Stimulated activated CD8-positive, alpha-beta memory T cell treated with anti-CD3 and anti-CD28 coated beads, Interleukin-7, amount 100 ng/mL, for 1 hour (primary cell): ENCODE results near the gene SLC9A6.

Experiments
- DNase-seq, 2 donors: peaks; one replicate each; pipeline ENCODE4 v3.0.0-alpha.2; 2020; ENCODE audit warnings: low read depth in 2 of 2

The SLC9A6 gene

GRCh38 chrX:135985157-135985972 is at the start of gene SLC9A6:
Gene SLC9A6, plus strand, starts transcription at chrX:135985435. Its CDS starts 224 bp downstream, at chrX:135985659.
- DNase-seq = peak; percentile 37 to 40

DNA sequence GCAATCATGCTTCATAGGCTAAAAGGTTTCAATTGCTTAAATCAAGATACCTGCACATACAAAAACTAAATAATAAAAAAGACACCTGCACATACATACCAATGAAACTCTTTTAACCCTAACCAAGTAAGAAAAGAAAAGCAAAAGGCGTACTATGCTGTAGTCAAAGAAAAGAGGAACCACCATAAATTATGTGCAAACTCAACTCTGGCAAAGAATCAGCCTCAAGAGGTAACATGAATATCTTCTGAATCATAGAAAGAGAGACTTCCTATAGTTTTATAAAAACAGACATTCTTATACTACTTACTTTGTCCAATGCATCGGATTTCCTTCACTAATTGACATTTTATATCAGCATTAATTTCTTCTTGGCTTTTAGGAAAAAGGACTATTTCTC is 40.7 kb upstream of the SLC9A6 start:
- DNase-seq = no peak

DNA sequence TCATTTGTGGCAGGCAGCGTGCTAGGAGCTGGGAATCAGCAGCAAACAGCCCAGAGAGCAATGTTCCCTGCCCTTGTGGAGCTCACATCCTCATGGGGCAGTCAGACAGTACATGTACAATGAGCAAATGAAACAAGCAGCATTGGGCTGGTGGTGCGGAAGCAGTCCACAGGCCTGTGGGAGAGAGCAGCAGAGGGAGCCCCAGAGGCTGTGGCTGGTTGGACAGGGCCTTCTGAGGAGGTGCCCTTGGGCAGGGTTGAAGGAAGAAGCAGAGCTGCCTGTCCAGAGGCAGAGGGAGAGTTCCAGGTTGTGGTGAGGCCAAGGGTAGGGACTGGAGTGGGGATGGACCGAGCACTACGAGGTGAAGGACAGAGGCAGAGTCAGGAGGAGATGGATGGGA is 33.9 kb upstream of the SLC9A6 start:
- no peak for DNase-seq

DNA sequence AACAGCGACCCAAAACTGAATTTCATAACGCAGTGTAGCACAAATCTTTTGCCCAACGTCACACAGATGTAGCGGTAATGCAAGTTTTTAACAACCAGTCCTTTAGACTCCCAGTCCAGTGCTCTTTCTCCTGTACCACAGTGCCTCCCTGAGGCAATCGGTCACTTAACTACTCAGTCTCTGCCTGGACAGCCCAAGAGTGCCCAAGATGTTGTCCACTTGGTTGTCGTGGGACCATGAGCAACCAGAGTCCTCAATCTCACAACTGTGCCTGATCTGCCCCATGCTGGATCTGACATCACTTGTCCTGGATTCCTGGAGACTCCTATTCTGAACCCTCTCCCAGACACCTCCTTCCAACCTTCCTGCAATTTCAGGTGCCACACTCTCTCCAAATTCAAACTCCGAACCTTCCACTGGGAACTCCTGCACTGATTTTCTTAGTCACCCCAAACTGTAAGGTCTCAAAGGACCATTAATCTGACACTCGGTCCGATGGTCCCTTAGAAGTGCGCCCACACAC is 12.1 kb upstream of the SLC9A6 start:
- no peak for DNase-seq

- DNase-seq = peak; percentile 45 to 49
These were observed 11.5 kb upstream of the SLC9A6 start, which contains the start of gene MMGT1 for GRCh38 chrX:135973548-135974278. Gene MMGT1, minus strand, starts transcription at chrX:135973988. Its CDS starts 313 bp downstream, at chrX:135973675.

DNA sequence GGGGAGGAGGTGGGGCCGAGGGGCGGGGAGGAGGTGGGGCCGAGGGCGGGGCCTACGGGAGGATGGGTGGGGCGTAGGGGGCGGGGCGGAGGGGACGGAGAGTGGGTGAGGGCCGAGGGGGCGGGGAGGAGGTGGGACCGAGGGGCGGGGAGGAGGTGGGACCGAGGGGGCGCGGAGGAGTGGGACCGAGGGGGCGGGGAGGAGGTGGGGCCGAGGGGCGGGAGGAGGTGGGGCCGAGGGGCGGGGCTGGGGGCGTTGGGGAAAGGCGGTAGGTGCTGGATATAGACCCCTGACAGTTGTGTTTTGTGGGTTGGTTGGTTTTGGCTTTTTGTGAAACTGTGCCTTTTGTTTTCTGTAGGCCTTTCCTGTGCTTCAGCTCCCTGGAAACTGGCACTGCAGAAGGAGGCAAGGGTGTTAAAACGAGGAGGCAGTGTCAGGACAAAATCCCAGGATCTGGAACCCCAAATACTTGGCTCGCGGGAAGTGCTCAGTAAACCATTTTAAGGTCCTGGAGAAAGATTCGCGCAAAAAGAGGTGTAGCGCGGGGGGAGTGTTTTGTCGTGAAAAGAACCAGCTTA is 10.9 kb upstream of the SLC9A6 start:
- DNase-seq = peak; percentile 49 to 52

- no peak for DNase-seq
These were observed 9.8 kb upstream of the SLC9A6 start for GRCh38 chrX:135975421-135975820.

DNA sequence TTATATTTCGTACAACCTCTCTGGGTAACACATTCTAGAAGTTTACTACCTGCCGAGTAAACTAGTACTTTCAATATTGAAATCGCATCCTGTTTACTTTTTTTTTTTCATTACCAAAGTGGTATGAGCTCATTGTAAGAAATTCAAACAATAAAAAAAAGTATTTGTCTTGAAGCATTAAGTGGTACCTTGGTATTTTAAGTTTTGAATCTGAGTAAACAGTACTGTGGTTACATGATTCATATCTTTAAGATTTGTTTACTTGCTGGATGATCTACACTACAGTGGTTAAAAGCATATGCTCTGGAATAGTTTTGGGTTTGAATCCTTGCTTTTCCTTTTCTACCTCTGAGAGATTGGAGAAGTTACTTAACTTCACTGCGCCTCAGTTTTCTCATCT is 7.6 kb upstream of the SLC9A6 start:
- no peak for DNase-seq

DNA sequence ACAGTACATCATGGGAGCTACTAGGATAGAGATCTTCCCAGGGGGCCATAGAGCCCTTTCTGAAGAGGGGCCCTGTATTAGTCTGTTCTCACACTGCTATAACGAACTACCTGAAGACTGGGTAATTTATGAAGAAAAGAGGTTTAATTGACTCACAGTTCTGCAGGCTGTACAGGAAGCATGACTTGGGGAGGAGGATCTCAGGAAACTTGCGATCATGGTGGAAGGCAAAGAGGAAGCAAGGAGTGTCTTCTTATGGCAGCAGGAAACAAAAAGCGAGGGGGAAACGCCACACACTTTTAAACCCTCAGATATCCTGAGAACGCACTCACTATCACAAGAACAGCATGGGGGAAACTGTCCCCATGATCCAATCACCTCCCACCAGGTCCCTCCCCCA is 4.2 kb upstream of the SLC9A6 start:
- no peak for DNase-seq

DNA sequence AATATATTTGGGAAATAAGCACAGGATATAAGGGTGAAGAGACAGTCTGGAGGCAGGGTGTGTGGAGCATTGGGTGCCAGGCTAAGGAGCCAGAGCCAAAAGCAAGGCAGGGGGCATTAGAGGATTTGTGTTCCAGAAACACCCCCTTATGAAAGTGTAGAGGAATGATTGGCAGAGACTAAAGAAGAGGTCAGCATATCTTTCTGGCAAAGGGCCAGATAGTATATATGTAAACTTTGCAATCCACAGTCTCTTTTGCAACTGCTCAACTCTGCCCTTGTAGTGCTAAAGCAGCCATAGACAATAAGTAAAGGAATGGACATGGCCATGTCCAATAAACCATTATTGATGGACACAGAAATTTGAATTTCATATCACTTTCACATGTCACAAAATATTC is 3.6 kb upstream of the SLC9A6 start:
- no peak for DNase-seq

DNA sequence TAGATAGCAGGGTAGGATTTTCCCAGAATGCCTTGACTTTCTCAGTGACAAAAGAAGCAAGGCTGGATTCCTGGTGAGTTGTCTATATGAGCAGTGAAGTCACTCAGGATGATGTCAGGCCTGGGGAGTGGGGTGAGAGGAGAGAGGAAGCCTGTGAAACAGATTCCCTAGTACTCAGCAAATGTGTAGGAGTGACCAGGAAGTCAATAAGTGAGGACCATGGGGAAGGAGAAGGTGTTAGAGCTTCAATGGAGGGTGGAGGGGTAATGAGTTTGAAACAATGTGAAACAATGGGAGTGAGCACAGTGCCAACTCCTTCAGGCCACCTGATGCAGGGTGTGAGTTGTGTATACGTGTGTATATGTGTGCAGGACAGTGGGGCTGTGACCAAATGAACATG is 2.4 kb upstream of the SLC9A6 start:
- no peak for DNase-seq

GRCh38 chrX:135984256-135984655 is 979 bp upstream of the SLC9A6 start:
- no peak for DNase-seq

DNA sequence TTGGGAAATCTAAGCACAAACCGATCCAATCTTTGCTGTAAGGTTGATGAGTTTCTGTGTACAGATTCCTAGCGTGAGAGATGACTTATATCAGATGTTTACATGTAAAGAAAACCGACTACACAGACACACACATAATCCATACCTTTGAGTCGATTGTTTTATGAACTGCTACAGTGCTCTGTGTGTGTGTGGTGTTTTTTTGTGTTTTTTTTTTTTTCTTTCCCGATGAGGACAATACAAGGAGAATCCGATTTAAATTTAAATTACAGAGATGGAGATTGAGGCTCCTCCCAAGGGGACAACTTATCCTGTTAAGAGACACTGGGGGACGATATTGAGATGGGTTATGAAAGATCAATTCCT is 461 bp upstream of the SLC9A6 start:
- DNase-seq = no peak

- DNase-seq = no peak
These were observed 707 bp downstream of the SLC9A6 start for GRCh38 chrX:135985973-135986310.

GRCh38 chrX:135988245-135988644 is 3.0 kb downstream of the SLC9A6 start:
- DNase-seq = no peak

DNA sequence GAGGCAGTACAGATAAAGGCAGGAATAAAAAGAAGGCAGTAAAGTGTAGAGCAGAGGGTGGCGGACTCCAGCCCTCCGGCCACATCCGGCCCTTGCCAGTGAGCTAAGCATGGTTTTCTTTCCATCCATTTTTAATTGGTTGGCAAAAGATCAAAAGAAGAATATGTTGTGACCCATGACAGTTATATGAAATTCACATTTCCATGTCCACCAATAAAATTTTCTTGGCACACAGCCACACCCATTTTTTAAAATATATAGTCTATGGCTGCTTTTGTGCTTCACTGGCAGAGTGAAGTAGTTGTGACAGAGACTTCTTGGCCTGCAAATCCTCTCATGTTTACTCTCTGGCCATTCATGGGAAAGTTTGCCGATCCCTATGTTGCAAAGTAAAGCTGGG is 29.8 kb downstream of the SLC9A6 start:
- DNase-seq = no peak

- no peak for DNase-seq
These were observed 31.6 kb downstream of the SLC9A6 start for GRCh38 chrX:136016881-136017280.

- no peak for DNase-seq
These were observed 34.0 kb downstream of the SLC9A6 start for GRCh38 chrX:136019226-136019625.

DNA sequence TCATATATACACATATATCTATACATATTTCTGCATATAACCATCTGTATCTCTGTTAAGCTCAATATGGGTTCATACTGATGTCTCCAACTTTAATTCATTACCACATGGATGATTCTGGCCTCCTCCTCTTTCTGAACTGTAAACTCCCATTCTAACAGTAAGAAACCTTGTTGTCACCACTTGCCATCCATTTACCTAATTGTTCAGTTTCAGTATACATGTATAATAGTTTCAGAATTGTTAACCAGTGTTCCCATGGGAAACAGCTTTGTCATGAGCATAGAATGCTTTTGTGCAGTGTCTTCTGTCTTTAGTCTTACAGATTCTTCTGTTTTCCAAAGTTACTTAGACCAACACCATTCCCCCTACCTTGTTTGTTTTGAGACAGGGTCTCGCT is 35.9 kb downstream of the SLC9A6 start:
- DNase-seq = no peak

DNA sequence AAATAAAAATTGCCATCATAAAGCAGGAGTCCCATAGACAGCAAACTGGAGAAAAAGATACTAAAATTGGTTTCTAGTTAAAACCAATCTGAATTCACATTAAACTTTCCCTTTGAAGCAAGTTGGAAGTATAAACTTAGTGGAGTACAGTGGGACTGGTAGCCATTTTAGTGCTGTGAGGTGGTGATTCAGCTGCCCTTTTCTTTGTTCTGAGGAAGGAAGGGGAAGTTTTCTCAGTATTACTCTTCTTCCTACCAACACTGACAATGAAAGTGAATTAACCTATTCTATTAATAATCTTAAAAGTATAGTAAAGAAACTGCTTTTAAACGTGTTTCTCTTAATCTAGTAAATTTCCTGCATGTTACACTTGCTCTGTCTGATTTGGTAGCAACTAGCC is 36.7 kb downstream of the SLC9A6 start:
- DNase-seq = no peak

GRCh38 chrX:136025091-136025490 is 39.9 kb downstream of the SLC9A6 start:
- DNase-seq = no peak

DNA sequence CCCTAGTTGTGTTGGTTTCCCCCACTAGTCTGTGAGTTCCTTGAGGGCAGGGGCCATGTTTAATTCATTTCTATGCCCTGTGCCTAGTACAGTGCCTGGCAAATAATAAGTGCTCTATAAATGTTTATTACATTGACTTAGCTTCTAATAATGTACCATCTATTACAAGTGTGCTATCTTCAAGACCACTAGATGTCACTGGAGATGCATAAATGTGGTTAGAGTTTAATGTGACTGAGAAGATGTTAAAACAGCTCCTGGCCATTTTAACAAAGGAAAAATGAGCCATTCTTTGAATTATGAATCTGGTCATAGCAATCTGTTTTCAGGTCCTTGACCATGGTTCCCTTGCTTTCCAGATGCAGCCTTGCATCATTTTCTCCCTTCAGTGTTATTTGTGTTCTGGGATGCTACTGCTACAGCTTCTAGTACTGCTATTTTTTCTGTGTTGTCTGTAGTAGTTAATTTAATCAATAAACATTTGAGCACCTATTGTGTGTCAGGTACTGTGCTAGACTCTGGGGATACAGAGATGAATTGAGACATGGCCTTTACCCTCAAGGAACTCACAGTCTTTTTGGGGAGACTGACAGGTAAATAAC is 43.2 kb downstream of the SLC9A6 start:
- DNase-seq = no peak
